Esophagus muscularis mucosa (tissue), 4 donors: ENCODE measurements around the gene TATDN3. TPM values are rescaled to one million over a fixed set of nuclear protein-coding genes. Genes with fewer than 3 reads are reported as not detected.

Experiments
- DNase-seq: peaks from one replicate; pipeline ENCODE4 v3.0.0-alpha.2; 2017; ENCODE audit errors: extremely low spot score
- H3K27ac ChIP-seq, 4 donors: fragments of 200-600 bp; sonication (generic); replicated peaks in 1 of 4; 1 replicate in 3 of 4; 2 replicates in 1 of 4; pipeline ENCODE4 v1.5.1; 2016 to 2019; ENCODE audit warnings: mild to moderate bottlenecking in 1 of 4
- H3K27me3 ChIP-seq, 4 donors: fragments of 200-600 bp; sonication (generic); one replicate each; pipeline versions ENCODE4 v1.5.1 to v1.6.0; 2016 to 2019
- H3K36me3 ChIP-seq, 4 donors: fragments of 200-600 bp; sonication (generic); one replicate each; pipeline ENCODE4 v1.5.1; 2016 to 2019
- H3K4me1 ChIP-seq, 4 donors: fragments of 200-600 bp; sonication (generic); one replicate each; pipeline ENCODE4 v1.5.1; 2016 to 2019
- H3K4me3 ChIP-seq, 4 donors: fragments of 200-600 bp; sonication (generic); 1 replicate in 2 of 4; 2 replicates in 2 of 4; pipeline ENCODE4 v1.5.1; 2016 to 2019; ENCODE audit warnings: mild to moderate bottlenecking in 4 of 4, moderate library complexity in 1 of 4
- H3K9me3 ChIP-seq, 4 donors: fragments of 200-600 bp; sonication (generic); 1 replicate in 3 of 4; 2 replicates in 1 of 4; pipeline ENCODE4 v1.5.1; 2016 to 2019
- CTCF ChIP-seq, 3 experiments: fragments of 200-600 bp in 2 of 3; fragments of 450-650 bp in 1 of 3; sonication (generic) in 2 of 3; IDR thresholded peaks; one replicate each; pipeline ENCODE4 v1.5.1; 2017 to 2019; ENCODE audit warnings: antibody characterized with exemption in 3 of 3, mild to moderate bottlenecking in 2 of 3, moderate library complexity in 1 of 3
- EP300 ChIP-seq: sonication (generic); formaldehyde crosslinking; IDR thresholded peaks from one replicate; pipeline ENCODE4 v1.6.1; 2017; ENCODE audit warnings: antibody characterized with exemption
- POLR2A ChIP-seq: fragments of 450-650 bp; IDR thresholded peaks from one replicate; pipeline ENCODE4 v1.6.1; 2017; ENCODE audit warnings: antibody characterized with exemption, moderate library complexity, mild to moderate bottlenecking, low read depth
- POLR2AphosphoS5 ChIP-seq, 2 donors: sonication (generic); formaldehyde crosslinking; IDR thresholded peaks; one replicate each; pipeline ENCODE4 v1.6.1; 2017; ENCODE audit warnings: antibody characterized with exemption in 2 of 2
- WGBS: methylation state at CpG from one replicate; pipeline ENCODE4 v1.1.5; 2018; 5-methylcytosine and 5-hydroxymethylcytosine counted together
- intact Hi-C: fragments of 100-400 bp; cut with DNase I; formaldehyde crosslinking; loops from one replicate; pipeline ENCODE4 v1.15.1; 2023
- total RNA-seq, 4 donors: library from RNA; depleted of rRNA; stranded (reverse); fragments of >200 nt; gene quantifications; one replicate each; pipeline versions ENCODE4 v1.1.0 to v1.2.1, GENCODE V29; 2016

The TATDN3 gene
- total RNA-seq, 4 donors from 2014 or later = 9.9 to 14.1 (median 12.6) TPM

GRCh38 chr1:212782422-212783154 lies 9.1 kb upstream of the TATDN3 start:
- TF ChIP-seq CTCF (IDR thresholded peaks at IDR 0.05) (peak; percentile 49 to 63 (median 50)), POLR2A (no peak)
- no peaks in the 10 kb centered on the region for H3K27me3 ChIP-seq
- no peak overlapping the region for H3K4me3 ChIP-seq
- 81% methylated on average over 3 of the region's 3 CpGs for WGBS
- DNase-seq = no peak
- peaks cover 0 to 57% (median 38%) of the 10 kb centered on the region in 4 donors for H3K36me3 ChIP-seq
- intact Hi-C loops = loop anchor here (5.0 kb wide), 2 partner anchors 115 to 305 kb away; no protein-coding TSS in a partner anchor
- no peak overlapping the region for H3K27ac ChIP-seq
- no peaks in the 10 kb centered on the region for H3K9me3 ChIP-seq
- H3K4me1 ChIP-seq = no peaks in the 10 kb centered on the region

GRCh38 chr1:212783976-212784375 lies 7.7 kb upstream of the TATDN3 start:
- Histone ChIP-seq H3K27ac (no peak overlapping the region), H3K27me3 (no peaks in the 10 kb centered on the region), H3K4me3 (no peak overlapping the region), H3K36me3 (peaks cover 0 to 57% (median 37%) of the 10 kb centered on the region in 4 donors), H3K9me3 (no peaks in the 10 kb centered on the region), H3K4me1 (peaks cover 0 to 7% (median 3%) of the 10 kb centered on the region in 4 donors)
- no peak for DNase-seq
- intact Hi-C loops = loop anchor here (5.0 kb wide), 2 partner anchors 117 to 307 kb away; no protein-coding TSS in a partner anchor
- TF ChIP-seq EP300 (no peak), POLR2AphosphoS5 (IDR thresholded peaks at IDR 0.05) (no peak), POLR2A (no peak), CTCF (IDR thresholded peaks at IDR 0.05) (no peak)
- WGBS = 67% methylated on average over 1 of the region's 1 CpG

- peaks cover 0 to 55% (median 34%) of the 10 kb centered on the region in 4 donors for H3K36me3 ChIP-seq
These were observed 5.8 kb upstream of the TATDN3 start for GRCh38 chr1:212785871-212786270.

GRCh38 chr1:212791261-212791675 lies 426 bp upstream of the TATDN3 start:
- H3K27ac ChIP-seq = peak overlapping the region; percentile 93 to 96 (median 94)
- TF ChIP-seq POLR2A (no peak), EP300 (no peak), POLR2AphosphoS5 (IDR thresholded peaks at IDR 0.05) (no peak), CTCF (IDR thresholded peaks at IDR 0.05) (no peak)

More at GRCh38 chr1:212785871-212786270, 5.8 kb upstream of the TATDN3 start:
- Histone ChIP-seq H3K27ac (no peak overlapping the region), H3K4me1 (peaks cover 15 to 26% (median 22%) of the 10 kb centered on the region in 4 donors), H3K4me3 (no peak overlapping the region), H3K9me3 (no peaks in the 10 kb centered on the region), H3K27me3 (no peaks in the 10 kb centered on the region)
- no peak for TF ChIP-seq EP300
- TF ChIP-seq POLR2AphosphoS5 (IDR thresholded peaks at IDR 0.05) = no peak
- TF ChIP-seq POLR2A = no peak
- TF ChIP-seq CTCF (IDR thresholded peaks at IDR 0.05) = no peak
- DNase-seq = no peak
- intact Hi-C loops = no loop called here
- WGBS = 100% methylated on average over 1 of the region's 1 CpG

More at GRCh38 chr1:212791261-212791675, 426 bp upstream of the TATDN3 start:
- peaks cover 0 to 22% (median 4%) of the 10 kb centered on the region in 4 donors for H3K36me3 ChIP-seq
- peak; percentile 93 for DNase-seq
- no peaks in the 10 kb centered on the region for H3K27me3 ChIP-seq
- H3K9me3 ChIP-seq = no peaks in the 10 kb centered on the region
- 0% methylated on average over 13 of the region's 22 CpGs for WGBS
- intact Hi-C loops = no loop called here
- H3K4me3 ChIP-seq = peak overlapping the region; percentile 75 to 94 (median 80)
- H3K4me1 ChIP-seq = peaks cover 21 to 37% (median 31%) of the 10 kb centered on the region in 4 donors
